Muscle of arm (tissue), 12 donors: ENCODE measurements around the gene GTPBP2. TPM values are rescaled to one million over a fixed set of nuclear protein-coding genes. Genes with fewer than 3 reads are reported as not detected.

ENCODE experiments used
- DNase-seq: peaks from one replicate; pipeline ENCODE4 v3.0.0-alpha.2; 2013
- polyA plus RNA-seq, 12 donors: library from polyadenylated mRNA; unstranded; fragments of 120-200 nt; gene quantifications; one replicate each; pipeline ENCODE4 v1.2.1, GENCODE V29; 2013; ENCODE audit not compliant: insufficient read length in 12 of 12

The GTPBP2 gene
- polyA plus RNA-seq, 12 donors: 32.1 to 48.0 (median 38.0) TPM; not detected in 1

DNA sequence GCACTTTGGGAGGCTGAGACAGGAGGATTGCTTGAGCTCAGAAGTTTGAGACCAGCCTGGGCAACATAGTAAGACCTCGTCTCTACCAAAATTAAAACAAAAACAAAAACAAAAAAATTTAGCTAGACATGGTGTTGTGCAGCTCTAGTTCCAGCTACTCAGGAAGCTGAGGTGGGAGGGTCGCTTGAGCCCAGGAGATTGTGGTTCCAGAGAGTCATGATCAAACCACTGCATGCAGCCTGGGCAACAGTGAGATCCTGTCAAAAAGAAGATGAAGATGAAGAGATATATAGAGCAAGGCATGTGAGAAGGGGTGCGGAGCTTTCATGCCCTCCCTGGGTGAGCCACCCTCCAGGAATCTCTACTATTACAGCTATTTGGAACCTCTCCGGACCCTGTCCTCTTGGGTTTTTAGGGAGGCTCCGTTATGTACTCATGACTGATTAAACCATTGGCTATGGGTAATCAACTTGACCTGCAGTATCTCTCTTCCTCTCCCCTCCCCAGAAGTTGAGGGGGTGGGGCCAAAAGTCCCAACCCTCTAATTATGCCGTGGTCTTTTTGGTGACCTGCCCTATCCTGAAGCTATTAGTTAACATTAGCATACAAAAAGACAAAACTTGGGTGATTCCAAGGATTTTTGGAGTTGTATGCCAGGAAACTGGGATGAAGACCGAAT lies 44.0 kb downstream of the GTPBP2 start:
- no peak for DNase-seq

DNA sequence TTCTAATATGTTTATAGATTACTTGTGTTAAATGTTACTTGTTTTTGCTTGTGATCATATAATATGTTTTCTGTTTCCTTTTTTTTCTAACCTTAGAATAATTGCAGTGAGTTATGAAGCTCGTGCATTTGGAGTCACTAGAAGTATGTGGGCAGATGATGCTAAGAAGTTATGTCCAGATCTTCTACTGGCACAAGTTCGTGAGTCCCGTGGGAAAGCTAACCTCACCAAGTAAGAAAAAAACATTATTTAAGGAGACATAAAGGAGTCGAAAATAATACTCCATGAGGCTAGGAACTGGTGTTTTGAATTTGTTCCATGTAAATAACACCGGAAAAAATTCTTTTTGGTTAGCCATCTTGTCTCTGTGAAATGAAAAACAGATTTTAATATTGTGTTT lies 46.2 kb downstream of the GTPBP2 start:
- no peak for DNase-seq

DNA sequence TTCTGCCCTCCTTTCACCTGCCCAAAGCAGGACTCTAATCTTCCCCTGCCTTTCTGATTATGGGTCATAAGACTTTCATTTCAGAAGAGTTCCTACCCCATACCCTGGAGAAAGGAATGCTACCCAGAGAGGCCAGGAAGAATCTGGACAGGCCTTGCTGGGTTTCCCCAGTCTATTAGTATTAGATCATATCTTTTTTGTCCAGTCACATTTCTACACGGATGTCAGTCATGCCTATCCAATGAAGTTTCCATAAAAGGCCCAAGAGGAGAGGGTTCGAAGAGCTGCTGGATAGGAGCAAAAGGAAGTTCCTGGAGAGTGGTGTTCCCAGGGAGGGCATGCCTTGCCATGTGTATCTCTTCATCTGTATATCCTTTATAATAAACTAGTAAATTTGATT lies 49.9 kb downstream of the GTPBP2 start:
- DNase-seq: no peak

DNA sequence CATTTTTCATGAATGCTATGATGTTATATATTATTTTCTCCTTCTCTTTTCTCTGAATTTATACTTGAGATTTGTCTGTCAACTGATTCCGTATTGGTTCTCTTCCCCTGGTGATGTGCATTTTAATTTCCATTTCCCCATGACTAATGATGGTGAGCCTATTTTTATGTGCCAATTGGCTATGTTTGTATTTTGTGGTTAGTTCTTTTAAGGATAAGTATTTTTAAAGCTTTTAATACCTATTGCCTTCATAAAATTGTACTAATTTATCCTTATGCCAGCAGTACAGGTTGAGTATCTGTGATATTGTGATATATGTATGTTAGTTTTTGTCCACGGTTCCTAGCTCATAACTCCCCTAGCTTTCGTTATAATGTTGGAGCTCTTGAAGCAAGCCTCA lies 50.3 kb downstream of the GTPBP2 start:
- no peak for DNase-seq

DNA sequence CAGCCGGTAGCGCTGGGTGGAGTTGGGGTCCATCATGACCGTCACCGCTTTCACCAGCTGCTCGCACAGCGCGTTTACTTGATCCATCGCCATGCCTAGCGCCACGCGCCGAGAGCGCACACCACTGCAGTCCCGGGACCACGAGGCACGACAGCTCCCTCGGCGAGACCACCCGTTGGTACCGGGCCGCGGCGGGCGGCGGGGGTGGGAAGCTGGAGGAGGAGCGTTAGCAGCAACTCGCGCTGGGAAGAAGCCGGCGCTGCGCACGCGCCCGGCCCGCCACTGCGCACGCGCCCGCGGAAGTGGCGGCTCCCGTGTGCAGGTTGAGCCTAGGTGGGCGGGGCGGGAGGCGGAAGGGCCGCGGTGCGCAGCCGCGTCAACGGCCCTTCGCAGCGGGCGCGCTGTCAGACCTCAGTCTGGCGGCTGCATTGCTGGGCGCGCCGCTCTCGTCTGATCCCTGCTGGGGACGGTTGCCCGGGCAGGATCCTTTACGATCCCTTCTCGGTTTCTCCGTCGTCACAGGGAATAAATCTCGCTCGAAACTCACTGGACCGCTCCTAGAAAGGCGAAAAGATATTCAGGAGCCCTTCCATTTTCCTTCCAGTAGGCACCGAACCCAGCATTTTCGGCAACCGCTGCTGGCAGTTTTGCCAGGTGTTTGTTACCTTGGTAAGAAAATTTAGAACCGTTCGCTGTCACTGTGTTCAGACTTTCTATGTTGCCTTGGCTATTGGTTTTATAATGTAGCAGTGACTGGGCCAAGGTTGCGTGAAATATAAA lies 53.1 kb downstream of the GTPBP2 start, which contains the start of the genes POLH and XPO5:
Gene POLH, plus strand, starts transcription at position 414 of the 780 bp plus-strand sequence. CDS start 6,135 bp downstream, outside the sequence.
Gene XPO5, minus strand, starts transcription at position 267 of the 780 bp plus-strand sequence. Its CDS starts 174 bp downstream, at position 93.
- DNase-seq: peak; percentile 90

DNA sequence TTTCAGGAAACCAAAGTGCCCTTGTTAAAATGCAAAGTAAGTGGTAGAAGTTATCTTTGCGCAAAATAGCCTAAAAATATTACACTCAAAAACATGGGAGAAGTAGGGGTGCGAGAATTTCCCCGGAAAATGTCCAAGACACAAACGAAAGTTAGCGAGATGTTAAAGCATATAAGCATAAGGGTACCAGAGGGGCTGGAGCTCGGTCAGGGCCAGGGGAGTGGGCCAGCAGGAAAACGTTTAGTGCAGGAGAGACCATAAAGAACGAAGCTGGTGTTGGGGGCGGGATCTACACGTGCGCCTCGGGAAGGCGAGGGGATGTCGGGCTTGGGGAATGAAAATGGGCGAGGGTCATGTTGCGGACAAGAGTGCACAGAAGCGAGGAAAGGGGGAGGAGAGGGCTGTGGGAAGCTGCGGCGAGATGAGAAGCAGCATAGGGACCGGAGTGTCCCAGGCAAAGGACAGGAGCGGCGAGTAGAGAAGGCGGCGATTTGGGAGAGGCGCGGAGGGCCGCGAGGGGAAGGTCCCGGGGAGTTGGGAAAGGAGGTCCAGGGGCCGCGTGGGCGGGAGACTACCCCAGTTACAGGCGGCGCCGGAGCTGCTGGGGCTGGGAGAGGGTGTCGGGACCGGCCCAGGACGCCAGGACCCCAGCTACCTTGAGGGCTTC lies 53.8 kb downstream of the GTPBP2 start:
- DNase-seq: peak; percentile 25

DNA sequence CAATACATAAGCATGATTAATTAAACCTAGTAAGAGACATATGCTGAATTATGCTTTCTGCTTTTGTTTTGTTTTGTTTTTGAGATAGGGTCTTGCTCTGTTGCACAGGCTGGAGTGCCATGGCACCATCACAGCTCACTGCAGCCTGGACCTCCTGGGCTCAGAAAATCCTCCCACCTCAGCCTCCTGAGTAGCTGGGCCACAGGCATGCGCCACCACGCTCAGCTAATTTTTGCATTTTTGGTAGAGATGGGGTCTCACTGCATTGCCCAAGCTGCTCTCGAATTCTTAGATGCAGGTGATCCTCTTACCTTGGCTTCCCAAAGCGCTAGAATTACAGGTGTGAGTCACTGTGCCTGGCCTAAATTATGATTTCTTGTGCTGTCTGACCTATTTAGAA lies 57.0 kb downstream of the GTPBP2 start:
- no peak for DNase-seq

DNA sequence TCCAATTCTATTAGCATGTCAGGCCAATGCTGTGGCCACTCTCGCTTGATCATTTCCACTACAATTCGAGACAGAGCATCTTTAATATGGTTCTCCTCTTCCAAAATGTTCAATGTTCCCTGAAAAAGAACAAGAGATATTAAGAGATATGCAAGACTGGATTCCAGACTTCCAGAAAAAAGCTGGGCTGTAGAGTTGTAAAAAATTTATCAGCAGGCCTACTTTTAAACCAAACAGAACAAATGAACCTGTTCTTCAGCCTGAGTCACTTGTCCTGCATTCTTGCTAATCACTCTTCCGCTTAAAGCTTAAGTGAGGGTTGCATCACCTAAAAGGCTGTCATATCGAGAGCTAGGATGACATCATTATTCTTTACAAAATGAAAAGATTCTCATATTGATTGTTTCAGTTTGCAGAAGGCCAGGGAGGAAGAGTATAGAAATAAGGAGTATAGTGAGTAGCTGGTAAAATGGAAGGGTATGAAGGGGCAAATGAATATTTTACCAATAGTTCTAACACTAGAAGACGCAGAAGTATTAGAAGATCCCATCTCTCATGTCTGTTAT lies 58.1 kb downstream of the GTPBP2 start:
- no peak for DNase-seq

Other genes starting within 250 kb of the GTPBP2 start
- gene ABCC10, start 201.7 kb downstream of the GTPBP2 start, polyA plus RNA-seq: 10 to 100 TPM in 11 of 12 donors, not detected in 1; 11.8 to 29.7 (median 15.5) TPM
- gene DLK2, start 173.7 kb downstream of the GTPBP2 start, polyA plus RNA-seq: 1 to 10 TPM in 10 of 12 donors, not detected in 2; 1.5 to 4.9 (median 2.0) TPM
- gene TJAP1, start 151.7 kb downstream of the GTPBP2 start, polyA plus RNA-seq: 10 to 100 TPM in 11 of 12 donors, not detected in 1; 21.2 to 38.0 (median 25.5) TPM
- gene LRRC73, start 118.9 kb downstream of the GTPBP2 start, polyA plus RNA-seq: under 1 TPM in 7 of 12 donors, not detected in 5; 0.10 to 0.18 (median 0.13) TPM
- 10 to 100 TPM in 11 of 12 donors, not detected in 1; 72.9 to 96.0 (median 85.0) TPM for gene YIPF3, start 112.3 kb downstream of the GTPBP2 start, polyA plus RNA-seq
- gene POLR1C, start 112.2 kb downstream of the GTPBP2 start, polyA plus RNA-seq: 10 to 100 TPM in 10 of 12 donors, not detected in 2; 11.0 to 22.1 (median 16.8) TPM
- gene XPO5, start 53.2 kb downstream of the GTPBP2 start, polyA plus RNA-seq: 10 to 100 TPM in 11 of 12 donors, not detected in 1; 22.5 to 39.6 (median 27.7) TPM
- 10 to 100 TPM in 9 of 12 donors, 1 to 10 TPM in 2, not detected in 1; 4.0 to 16.1 (median 12.7) TPM for gene POLH, start 53.1 kb downstream of the GTPBP2 start, polyA plus RNA-seq
- gene MAD2L1BP, start 6.6 kb upstream of the GTPBP2 start, polyA plus RNA-seq: 10 to 100 TPM in 10 of 12 donors, not detected in 2; 14.6 to 20.6 (median 17.3) TPM
- gene RSPH9, start 15.8 kb upstream of the GTPBP2 start, polyA plus RNA-seq: 1 to 10 TPM in 2 of 12 donors, under 1 TPM in 8, not detected in 2; 0.33 to 1.2 (median 0.72) TPM
- 10 to 100 TPM in 11 of 12 donors, not detected in 1; 26.7 to 38.0 (median 31.5) TPM for gene MRPS18A, start 58.5 kb upstream of the GTPBP2 start, polyA plus RNA-seq
- gene VEGFA, start 140.9 kb upstream of the GTPBP2 start, polyA plus RNA-seq: 100 to 1,000 TPM in 2 of 12 donors, 10 to 100 TPM in 9, not detected in 1; 53.9 to 123 (median 69.4) TPM